ENCODE measurements around the gene NXN. TPM values are rescaled to one million over a fixed set of nuclear protein-coding genes. Genes with fewer than 3 reads are reported as not detected.

The NXN gene
- total RNA-seq, 6 experiments from 2014 or later = 81.7 to 93.8 (median 92.2) TPM

GRCh38 chr17:1010086-1010450, 30.5 kb upstream of the NXN start:
- TF ChIP-seq CTCF (IDR thresholded peaks at IDR 0.05) = no peak
- no peaks in the 10 kb centered on the region for H3K4me1 Mint-ChIP-seq (ENCODE audit: low read depth)
- H3K4me3 Mint-ChIP-seq = no peak overlapping the region
- H3K36me3 Mint-ChIP-seq (ENCODE audit: low read depth) = peaks cover 7% of the 10 kb centered on the region
- no peaks in the 10 kb centered on the region for H3K9me3 Mint-ChIP-seq
- no peak for DNase-seq
- no peak overlapping the region for H3K27ac Mint-ChIP-seq
- peaks cover under 1% of the 10 kb centered on the region for H3K27me3 Mint-ChIP-seq (ENCODE audit: insufficient read depth)

- Mint-ChIP-seq H3K27me3 (ENCODE audit: insufficient read depth) (peaks cover 2% of the 10 kb centered on the region), H3K4me1 (ENCODE audit: low read depth) (no peaks in the 10 kb centered on the region), H3K27ac (no peak overlapping the region; the same call in 1 of the 2 replicates), H3K9me3 (no peaks in the 10 kb centered on the region), H3K36me3 (ENCODE audit: low read depth) (peaks cover 10% of the 10 kb centered on the region), H3K4me3 (no peak overlapping the region)
- DNase-seq = no peak
- TF ChIP-seq CTCF (IDR thresholded peaks at IDR 0.05) = no peak
These were observed 29.9 kb upstream of the NXN start for GRCh38 chr17:1009229-1010085.

- Mint-ChIP-seq H3K4me1 (ENCODE audit: low read depth) (peaks cover 5% of the 10 kb centered on the region), H3K27ac (no peak overlapping the region), H3K36me3 (ENCODE audit: low read depth) (peaks cover 11% of the 10 kb centered on the region)
These were observed 28.6 kb upstream of the NXN start for GRCh38 chr17:1008008-1008761.

GRCh38 chr17:1007310-1008007, 27.9 kb upstream of the NXN start:
- no peaks in the 10 kb centered on the region for H3K9me3 Mint-ChIP-seq
- H3K27me3 Mint-ChIP-seq (ENCODE audit: insufficient read depth) = peaks cover 2% of the 10 kb centered on the region
- H3K27ac Mint-ChIP-seq = no peak overlapping the region
- H3K36me3 Mint-ChIP-seq (ENCODE audit: low read depth) = peaks cover 19% of the 10 kb centered on the region
- peaks cover 13% of the 10 kb centered on the region for H3K4me1 Mint-ChIP-seq (ENCODE audit: low read depth)
- TF ChIP-seq CTCF (IDR thresholded peaks at IDR 0.05) = no peak
- no peak for DNase-seq
- no peak overlapping the region for H3K4me3 Mint-ChIP-seq

More at GRCh38 chr17:1008008-1008761, 28.6 kb upstream of the NXN start:
- H3K9me3 Mint-ChIP-seq = no peaks in the 10 kb centered on the region
- DNase-seq = no peak
- H3K4me3 Mint-ChIP-seq = no peak overlapping the region
- H3K27me3 Mint-ChIP-seq (ENCODE audit: insufficient read depth) = peaks cover 2% of the 10 kb centered on the region
- TF ChIP-seq CTCF (IDR thresholded peaks at IDR 0.05) = no peak

- Mint-ChIP-seq H3K36me3 (ENCODE audit: low read depth) (peaks cover 28% of the 10 kb centered on the region), H3K4me1 (ENCODE audit: low read depth) (peaks cover 27% of the 10 kb centered on the region), H3K9me3 (no peaks in the 10 kb centered on the region), H3K27ac (no peak overlapping the region), H3K4me3 (no peak overlapping the region), H3K27me3 (ENCODE audit: insufficient read depth) (peaks cover 4% of the 10 kb centered on the region)
- no peak for TF ChIP-seq CTCF (IDR thresholded peaks at IDR 0.05)
- no peak for DNase-seq
These were observed 26.5 kb upstream of the NXN start for GRCh38 chr17:1006054-1006453.
